ENCODE results near the gene ADK.
"Not testable (repeated sequence)": the region's sequence is repeated elsewhere in the genome, so short reads cannot be mapped to it uniquely, and the experiment has no call there.

ADK gene

GRCh38 chr10:74306227-74306982 lies 155.4 kb downstream of the ADK start:
- no peak for DNase-seq

DNA sequence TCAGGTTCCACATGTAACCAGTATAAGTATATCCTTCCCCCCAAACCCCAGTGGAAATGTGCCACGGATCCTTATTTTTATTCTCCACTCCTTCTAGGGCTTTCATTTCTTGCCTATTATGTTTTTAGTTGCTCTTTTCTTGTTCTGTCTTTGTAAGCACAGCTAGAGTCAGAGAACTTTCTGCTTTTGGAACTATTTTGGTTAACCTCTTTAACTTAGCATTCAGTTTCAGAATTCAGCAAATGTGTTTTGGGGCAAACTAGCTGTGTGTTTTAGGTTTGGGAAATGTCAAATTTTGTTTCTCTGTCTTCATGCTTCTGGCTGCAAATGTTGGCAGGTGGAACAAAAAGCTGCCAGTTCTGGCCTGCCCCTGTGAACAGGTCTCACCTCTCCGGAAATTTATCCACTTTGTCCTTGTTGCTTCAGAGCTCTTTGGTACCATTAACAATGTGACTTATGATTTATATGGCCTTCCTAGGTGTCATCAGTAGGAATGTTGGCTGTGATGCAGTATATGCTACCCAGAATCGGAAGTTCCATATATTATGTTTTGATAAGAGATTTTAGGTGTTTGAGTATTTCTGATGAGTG lies 156.1 kb downstream of the ADK start:
- peak; percentile 3 for DNase-seq

DNA sequence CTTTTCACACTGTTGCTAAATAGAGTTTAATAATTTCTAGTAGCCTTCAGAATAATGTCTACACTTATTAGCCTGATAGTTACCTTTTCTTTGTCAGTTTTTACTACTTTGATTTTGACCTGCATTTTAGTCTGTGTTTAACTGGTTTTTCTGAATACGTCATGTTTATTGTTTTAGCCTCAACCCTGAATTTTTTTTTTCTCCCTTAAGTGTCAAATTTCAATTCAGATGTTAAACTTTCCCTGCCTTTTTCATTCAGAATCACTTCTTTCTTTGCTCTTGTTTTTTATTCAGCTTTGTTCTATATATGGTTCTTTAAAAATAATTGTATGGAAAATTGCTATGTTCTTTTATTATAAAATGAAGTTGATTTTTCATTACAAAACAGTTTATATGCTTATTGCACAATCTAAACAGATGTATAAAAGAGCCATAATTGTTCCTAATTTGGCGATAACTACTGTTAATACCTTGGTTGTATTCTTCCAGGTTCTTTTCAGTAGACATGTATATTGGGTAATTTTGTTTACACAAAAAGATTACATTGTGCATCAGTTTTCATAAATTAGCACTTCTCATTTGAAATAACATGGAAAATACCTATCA lies 159.7 kb downstream of the ADK start:
- peak; percentile 26 for DNase-seq

- no peak for DNase-seq
These were observed 163.1 kb downstream of the ADK start for GRCh38 chr10:74314166-74314565.

- DNase-seq, result no peak
These were observed 169.0 kb downstream of the ADK start for GRCh38 chr10:74320026-74320425.

GRCh38 chr10:74320717-74321116 lies 169.7 kb downstream of the ADK start:
- no peak for DNase-seq

GRCh38 chr10:74322141-74322540 lies 171.1 kb downstream of the ADK start:
- DNase-seq, result no peak

DNA sequence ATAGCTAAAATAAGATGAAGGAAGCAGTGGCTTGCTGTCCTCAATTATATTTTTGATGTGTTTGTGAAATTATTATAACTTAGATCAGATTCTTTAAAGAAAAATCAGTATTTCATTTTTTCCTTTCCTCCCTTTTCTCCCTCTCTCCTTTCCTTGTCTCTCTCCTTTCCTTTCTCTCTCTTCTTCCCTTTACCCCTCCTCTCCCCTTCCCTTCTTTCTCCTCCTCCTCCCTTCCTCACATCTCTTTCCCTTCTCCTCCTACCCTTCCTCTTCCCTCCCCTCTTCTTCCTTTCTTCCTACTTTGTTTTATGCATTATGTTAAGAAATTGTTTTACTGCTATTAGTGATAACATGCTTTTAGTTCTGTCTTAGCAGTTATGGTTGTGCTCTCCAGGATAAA lies 171.5 kb downstream of the ADK start:
- DNase-seq, result no peak

DNA sequence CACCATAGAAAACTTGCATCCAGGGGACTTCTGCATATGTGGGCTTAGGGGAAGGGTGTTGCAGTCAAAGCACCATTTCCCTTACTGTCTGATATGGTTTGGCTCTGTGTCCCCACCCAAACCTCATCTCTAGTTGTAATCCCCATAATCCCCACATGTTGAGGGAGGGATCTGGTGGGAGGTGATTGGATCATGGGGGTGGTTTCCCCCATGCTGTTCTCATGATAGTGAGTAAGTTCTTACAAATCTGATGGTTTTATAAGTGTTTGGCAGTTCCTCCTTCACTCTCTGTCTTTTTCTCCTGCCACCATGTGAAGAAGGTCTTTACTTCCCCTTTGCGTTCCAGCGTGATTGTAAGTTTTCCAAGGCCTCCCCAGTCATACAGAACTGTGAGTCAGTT lies 177.4 kb downstream of the ADK start:
- no peak for DNase-seq

- no peak for DNase-seq
These were observed 178.9 kb downstream of the ADK start for GRCh38 chr10:74329873-74330272.

DNA sequence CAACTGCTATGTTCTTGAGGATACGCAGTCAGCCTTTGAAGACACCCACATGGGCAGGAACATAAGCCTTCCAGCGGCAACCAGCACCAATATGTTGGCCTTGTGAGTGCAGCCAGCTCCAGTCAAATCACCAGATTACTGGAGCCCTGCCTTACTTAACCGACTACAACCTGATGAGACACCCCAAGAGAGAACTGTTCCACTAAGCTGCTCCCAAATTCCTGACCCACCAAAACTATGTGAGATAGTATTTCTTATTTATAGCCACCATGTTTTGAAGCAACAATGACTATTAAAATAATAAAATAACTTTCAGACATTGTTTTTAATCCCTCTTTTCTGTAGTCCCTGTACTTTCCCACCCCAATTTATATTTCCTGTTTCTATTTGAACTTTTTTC lies 179.6 kb downstream of the ADK start:
- DNase-seq, result no peak

GRCh38 chr10:74332398-74332797 lies 181.4 kb downstream of the ADK start:
- DNase-seq, result no peak

GRCh38 chr10:74333174-74333573 lies 182.2 kb downstream of the ADK start:
- no peak for DNase-seq

GRCh38 chr10:74334221-74334620 lies 183.2 kb downstream of the ADK start:
- DNase-seq, result no peak

- DNase-seq, result no peak
These were observed 184.5 kb downstream of the ADK start for GRCh38 chr10:74335501-74335900.

DNA sequence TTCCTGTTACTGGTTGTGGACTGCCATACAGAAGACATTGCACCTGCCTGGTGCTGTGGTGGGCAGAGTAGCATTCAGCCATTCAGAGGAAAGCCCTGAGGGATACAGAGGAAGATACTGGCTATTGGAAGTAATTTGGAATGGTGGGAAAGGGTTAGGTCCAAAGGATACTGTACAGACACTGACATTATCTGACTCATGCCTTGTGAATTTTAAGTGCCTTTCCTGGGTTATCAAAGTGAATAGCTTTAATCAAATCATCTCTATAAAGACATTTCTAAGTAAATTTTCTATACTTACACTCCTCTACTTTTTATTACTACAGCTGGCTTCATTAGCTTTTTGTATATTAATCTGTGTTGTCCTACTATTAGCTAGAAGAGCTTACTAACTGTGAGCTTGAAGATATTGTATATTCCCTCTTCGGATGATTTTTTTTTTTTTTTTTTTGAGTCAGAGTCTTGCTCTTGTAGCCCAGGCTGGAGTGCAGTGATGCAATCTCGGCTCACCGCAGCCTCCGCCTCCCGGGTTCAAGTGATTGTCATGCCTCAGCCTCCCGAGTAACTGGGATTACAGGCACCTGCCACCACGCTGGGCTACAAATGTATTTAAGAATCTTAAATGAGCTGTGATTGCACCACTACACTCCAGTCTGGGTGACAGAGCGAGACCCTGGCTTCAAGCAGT lies 186.5 kb downstream of the ADK start:
- DNase-seq, result no peak

GRCh38 chr10:74342991-74343390 lies 192.0 kb downstream of the ADK start:
- no peak for DNase-seq

DNA sequence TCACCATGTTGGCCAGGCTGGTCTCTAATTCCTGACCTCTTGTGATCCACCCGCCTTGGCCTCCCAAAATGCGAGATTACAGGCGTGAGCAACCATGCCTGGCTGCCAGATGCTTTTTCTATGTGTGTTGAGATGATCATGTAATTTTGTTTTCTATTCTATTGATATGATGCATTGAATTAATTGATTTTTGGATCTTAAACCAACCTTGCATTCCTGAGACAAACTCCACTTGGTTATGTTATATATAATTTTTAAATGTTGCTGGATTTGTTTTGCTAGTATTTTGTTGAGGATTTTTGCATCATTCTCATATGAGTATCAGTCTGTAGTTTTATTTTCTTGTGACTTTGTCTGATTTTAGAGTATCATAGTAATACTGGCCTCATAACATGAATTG lies 192.8 kb downstream of the ADK start:
- DNase-seq, result no peak

DNA sequence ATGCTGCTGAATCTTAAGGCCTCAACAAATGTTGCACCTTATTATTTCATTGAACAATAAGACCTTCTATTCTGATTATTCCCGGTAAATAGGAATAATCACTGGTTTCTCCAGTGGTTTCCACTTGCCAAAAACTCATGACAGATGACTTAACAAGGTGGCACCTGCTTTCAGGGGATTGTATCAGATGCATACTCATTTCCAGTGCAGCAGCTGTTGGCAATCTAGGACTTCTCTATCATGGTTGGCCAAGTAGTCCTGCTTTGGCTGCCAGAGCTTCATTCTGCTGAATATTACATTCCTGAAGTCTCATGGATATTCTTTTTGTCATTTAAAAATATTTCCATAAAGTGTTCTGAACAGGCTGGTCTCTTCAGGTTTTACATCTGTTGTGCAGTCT lies 193.3 kb downstream of the ADK start:
- DNase-seq, result no peak

- DNase-seq, result no peak
These were observed 196.5 kb downstream of the ADK start for GRCh38 chr10:74347522-74347921.

- DNase-seq, result not testable (repeated sequence)
These were observed 202.0 kb downstream of the ADK start for GRCh38 chr10:74353021-74353420.

- no peak for DNase-seq
These were observed 210.7 kb downstream of the ADK start for GRCh38 chr10:74361678-74362077.

DNA sequence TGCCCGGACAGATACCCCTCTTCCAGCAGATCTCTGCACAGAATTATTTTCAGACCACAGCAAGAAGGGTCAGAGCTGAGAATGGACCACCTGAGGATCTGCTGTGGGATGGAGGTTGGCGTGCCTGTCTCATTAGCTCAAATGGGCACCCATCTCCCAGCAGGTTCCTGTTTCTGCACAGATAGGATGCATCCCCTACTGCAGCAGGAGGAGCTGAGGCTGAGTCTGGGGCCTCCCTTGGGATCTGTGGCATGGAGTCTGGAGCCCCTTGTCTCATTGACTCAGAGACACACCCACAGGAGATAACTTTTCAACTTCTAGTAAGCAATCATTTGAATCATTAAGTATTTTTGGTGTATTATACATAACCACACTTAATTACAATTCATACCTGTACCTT lies 212.7 kb downstream of the ADK start:
- no peak for DNase-seq

- DNase-seq, result no peak
These were observed 214.1 kb downstream of the ADK start for GRCh38 chr10:74365109-74365508.
